Measurements from ENCODE around the gene FOSB. TPM values are rescaled to one million over a fixed set of nuclear protein-coding genes. Genes with fewer than 3 reads are reported as not detected.

The FOSB gene
- polyA plus RNA-seq, 1 donor from 2014 or later = 2.1 TPM

GRCh38 chr19:45473367-45473681 lies 5.5 kb downstream of the FOSB start:
- no peak for TF ChIP-seq EZH2 (IDR thresholded peaks at IDR 0.05; ENCODE audit: borderline replicate concordance, insufficient read depth, low read length, poor library complexity, severe bottlenecking)
- TF ChIP-seq EP300 (conservative IDR thresholded peaks at IDR 0.05; ENCODE audit: poor library complexity, severe bottlenecking) = no peak
- no peak for TF ChIP-seq MXI1 (conservative IDR thresholded peaks at IDR 0.05; ENCODE audit: poor library complexity, severe bottlenecking)
- TF ChIP-seq CTCF (IDR thresholded peaks at IDR 0.05; ENCODE audit: poor library complexity, severe bottlenecking) = no peak
- no peak for TF ChIP-seq POLR2AphosphoS5 (IDR thresholded peaks at IDR 0.05)
- no peak for TF ChIP-seq REST (IDR thresholded peaks at IDR 0.05; ENCODE audit: borderline replicate concordance)
- no peak for TF ChIP-seq SMC3 (conservative IDR thresholded peaks at IDR 0.05; ENCODE audit: poor library complexity)
- TF ChIP-seq RAD21 (conservative IDR thresholded peaks at IDR 0.05) = no peak
- no peak for TF ChIP-seq TAF1 (IDR thresholded peaks at IDR 0.05; ENCODE audit: low read depth)
- peaks cover 20% of the 10 kb centered on the region for H3K27me3 ChIP-seq (ENCODE audit: insufficient read depth, low read depth, low read length)
- H2AFZ ChIP-seq (ENCODE audit: low read depth, low read length) = no peak overlapping the region
- no peak overlapping the region for H3K9ac ChIP-seq (ENCODE audit: low read length)
- H3K36me3 ChIP-seq (ENCODE audit: insufficient read depth, low read length) = no peaks in the 10 kb centered on the region
- no peaks in the 10 kb centered on the region for H3K9me2 ChIP-seq (ENCODE audit: insufficient read depth, low read length)
- H4K20me1 ChIP-seq (ENCODE audit: insufficient read depth) = no peaks in the 10 kb centered on the region
- no peaks in the 10 kb centered on the region for H3K9me3 ChIP-seq (ENCODE audit: low read length)
- no peak overlapping the region for H3K4me2 ChIP-seq (ENCODE audit: low read length)
- H3K79me2 ChIP-seq (replicated peaks; ENCODE audit: insufficient read depth, low read length) = no peaks in the 10 kb centered on the region
- no peaks in the 10 kb centered on the region for H3F3A ChIP-seq (ENCODE audit: insufficient read depth, low read length, poor library complexity, severe bottlenecking)
- no peak overlapping the region for H3K27ac ChIP-seq (ENCODE audit: low read length)
- H3K4me3 ChIP-seq (ENCODE audit: low read length) = no peak overlapping the region

GRCh38 chr19:45473682-45474605 lies 6.1 kb downstream of the FOSB start:
- Histone ChIP-seq H3K9me3 (ENCODE audit: low read length) (no peaks in the 10 kb centered on the region), H3K36me3 (ENCODE audit: insufficient read depth, low read length) (no peaks in the 10 kb centered on the region), H2AFZ (ENCODE audit: low read depth, low read length) (no peak overlapping the region), H3K4me3 (ENCODE audit: low read length) (no peak overlapping the region), H3K9me2 (ENCODE audit: insufficient read depth, low read length) (no peaks in the 10 kb centered on the region), H3K4me2 (ENCODE audit: low read length) (no peak overlapping the region), H3K27ac (ENCODE audit: low read length) (no peak overlapping the region), H4K20me1 (ENCODE audit: insufficient read depth) (no peaks in the 10 kb centered on the region), H3F3A (ENCODE audit: insufficient read depth, low read length, poor library complexity, severe bottlenecking) (no peaks in the 10 kb centered on the region), H3K9ac (ENCODE audit: low read length) (no peak overlapping the region), H3K79me2 (replicated peaks; ENCODE audit: insufficient read depth, low read length) (no peaks in the 10 kb centered on the region), H3K27me3 (ENCODE audit: insufficient read depth, low read depth, low read length) (peaks cover 20% of the 10 kb centered on the region)
- no peak for TF ChIP-seq RAD21 (conservative IDR thresholded peaks at IDR 0.05)
